DMS 273 (cell line): ENCODE results near the gene TAF10.

Experiments used
- DNase-seq: peaks from one replicate; lab custom pipeline; 2025; ENCODE audit not compliant: unreplicated experiment; lab: John Stamatoyannopoulos, UW

Gene TAF10

DNA sequence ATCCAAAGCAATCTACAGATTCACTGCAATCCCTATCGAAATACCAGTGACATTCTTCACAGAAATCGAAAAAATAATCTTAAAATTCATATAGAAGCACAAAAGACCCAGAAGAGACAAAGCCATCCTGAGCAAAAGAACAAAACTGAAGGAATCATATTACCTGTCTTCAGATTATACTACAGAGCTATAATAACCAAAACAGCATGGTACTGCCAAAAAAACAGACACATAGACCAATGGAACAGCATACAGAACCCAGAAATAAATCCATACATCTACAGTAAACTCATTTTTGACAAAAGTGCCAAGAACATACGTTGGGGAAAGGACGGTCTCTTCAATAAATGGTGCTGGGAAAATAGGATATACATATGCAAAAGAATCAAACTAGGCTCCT lies 27.5 kb downstream of the TAF10 start:
- no peak for DNase-seq

DNA sequence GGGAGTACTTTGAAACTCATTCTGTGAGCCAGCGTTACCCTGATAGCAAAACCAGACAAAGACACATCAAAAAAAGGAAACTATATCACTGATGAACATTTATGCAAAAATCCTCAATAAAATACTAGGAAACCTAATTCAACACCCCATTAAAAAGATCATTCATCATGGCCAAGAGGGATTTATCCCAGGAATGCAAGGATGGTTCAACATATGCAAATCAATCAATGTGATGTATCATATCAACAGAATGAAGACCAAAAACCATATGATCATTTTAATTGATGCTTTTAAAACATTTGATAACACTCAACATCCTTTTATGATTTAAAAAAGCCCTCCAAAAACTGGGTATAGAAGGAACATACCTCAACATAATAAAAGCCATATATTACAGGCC lies 28.4 kb downstream of the TAF10 start:
- DNase-seq: no peak

DNA sequence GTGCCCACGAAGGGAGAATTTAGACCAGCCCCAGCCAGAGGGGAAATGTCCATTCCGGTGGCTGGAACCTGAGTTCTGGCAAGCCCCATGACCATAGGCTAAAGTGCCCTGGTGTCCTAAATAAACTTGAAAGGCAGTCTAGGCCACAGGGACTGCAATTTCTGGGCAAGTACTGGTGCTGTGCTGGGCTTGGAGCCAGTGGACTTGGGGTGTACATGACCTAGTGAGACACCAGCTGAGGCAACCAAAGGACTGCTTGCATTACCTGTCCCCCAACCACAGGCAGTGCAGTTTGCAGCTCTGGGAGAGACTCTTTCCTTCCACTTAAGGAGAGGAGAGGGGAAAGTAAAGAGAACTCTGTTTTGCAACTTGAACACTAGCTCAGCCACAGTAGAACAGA lies 32.3 kb downstream of the TAF10 start:
- no peak for DNase-seq

DNA sequence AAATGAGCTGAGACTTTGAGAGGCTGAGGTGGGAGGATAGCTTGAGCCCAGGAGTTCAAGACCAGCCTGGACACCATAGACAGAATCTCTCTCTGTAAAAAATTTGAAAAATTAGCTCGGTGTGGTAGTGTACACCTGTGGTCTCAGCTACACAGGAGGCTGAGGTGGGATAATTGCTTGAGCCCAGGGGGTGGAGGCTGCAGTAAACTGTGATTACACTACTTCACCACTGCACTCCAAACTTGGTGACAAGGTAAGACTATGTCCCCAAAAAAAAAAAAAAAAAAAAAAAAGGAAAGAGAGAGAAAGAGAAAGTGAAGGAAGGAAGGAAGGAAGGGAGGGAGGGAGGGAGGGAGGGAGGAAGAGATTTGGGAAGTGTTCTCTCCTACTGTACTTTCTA lies 33.9 kb downstream of the TAF10 start:
- no peak for DNase-seq

DNA sequence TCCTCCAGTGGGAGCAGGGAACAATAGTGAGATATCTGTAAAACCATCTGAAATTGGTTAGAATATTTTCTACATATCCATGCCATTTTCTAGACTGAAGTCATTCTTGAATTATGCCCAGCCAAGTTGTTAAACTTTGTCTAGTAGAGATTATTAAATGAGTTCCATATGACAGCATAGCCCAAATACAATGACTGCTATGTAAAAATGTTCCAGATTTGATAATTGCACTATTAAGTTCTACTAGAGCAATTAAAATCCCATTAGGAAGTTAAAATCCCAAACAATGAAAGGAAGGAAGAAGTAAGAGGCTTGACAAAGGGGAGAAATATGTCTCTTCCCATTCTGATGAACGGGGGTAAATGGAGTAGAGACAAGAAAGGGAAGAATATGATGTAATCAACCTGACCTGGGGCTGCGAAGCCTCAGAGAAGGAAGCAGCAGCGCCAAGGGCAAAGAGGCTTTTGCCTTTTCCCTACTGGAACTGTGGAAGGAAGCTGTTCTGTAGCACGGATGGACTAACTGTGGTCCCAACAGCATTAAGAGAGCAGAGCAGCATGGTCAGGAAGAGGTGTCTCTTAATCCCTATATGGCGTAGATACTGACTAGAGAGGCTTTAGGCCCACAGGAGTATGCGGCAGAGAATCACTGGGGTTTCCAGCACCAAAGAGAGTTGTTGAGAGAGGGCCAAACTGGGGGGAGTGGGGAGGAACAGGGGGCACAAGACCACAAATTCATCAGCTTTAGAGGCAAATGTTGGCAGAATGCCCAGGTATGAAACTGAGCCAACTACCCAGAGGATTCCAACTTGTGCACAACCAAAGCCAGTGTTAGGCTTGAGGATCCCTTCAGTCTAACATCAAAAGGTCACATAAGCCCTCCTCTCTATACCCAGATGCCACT lies 35.3 kb downstream of the TAF10 start:
- DNase-seq: peak; percentile 74

DNA sequence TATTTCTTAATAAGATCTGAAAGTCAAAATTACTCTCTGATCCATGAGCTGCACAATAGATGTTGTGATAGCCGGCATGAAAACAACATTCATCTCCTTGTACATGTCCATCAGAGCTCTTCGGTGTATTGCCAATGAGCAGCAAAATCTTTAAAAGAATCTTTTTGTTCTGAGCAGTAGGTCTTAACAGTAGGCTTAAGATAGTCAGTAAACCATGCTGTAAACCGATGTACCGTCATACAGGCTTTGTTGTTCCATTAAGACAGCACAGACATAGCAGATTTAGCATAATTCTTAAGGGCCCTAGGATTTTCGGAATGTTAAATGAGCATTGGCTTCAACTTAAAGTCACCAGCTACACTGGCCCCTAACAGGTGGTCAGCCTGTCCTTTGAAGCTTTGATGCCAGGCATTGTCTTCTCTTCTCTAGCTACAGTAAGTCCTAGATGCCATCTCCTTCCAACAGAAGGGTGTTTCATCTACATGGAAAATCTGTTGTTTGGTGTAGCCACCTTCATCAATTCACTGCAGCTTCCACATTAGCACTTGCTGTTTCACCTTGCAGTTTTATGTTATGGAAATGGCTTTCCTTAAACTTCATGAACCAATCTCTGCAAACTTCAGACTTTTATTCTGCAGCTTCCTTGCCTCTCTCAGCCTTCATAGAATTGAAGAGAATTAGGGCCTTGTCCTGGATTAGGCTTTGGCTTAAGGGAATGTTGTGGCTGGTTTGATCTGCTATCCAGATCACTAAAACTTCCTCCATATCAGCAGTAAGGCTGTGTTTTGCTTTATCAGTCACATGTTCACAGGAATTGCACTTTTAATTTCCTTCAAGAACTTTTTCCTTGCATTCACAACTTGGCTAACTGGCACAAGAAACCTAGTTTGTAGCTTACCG lies 37.0 kb downstream of the TAF10 start:
- no peak for DNase-seq

DNA sequence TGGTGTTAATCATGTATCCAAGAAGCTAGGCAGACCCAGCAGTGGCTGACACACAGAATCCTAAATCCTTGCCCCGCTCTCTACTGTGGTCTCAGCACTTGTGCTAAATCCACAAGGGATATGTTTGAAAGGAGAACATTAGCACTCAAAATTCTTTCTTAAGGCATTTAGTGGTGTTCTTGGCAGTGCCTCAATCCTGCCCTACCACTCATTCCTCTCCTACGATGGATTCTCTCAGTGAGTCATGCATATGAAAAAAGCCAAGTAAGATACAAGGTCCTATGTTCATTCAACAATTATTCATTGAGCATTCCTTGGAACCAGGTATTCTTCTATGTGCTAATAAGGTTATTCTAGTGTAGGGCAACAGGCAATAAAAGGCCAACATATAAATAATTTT lies 39.8 kb downstream of the TAF10 start:
- DNase-seq: no peak

DNA sequence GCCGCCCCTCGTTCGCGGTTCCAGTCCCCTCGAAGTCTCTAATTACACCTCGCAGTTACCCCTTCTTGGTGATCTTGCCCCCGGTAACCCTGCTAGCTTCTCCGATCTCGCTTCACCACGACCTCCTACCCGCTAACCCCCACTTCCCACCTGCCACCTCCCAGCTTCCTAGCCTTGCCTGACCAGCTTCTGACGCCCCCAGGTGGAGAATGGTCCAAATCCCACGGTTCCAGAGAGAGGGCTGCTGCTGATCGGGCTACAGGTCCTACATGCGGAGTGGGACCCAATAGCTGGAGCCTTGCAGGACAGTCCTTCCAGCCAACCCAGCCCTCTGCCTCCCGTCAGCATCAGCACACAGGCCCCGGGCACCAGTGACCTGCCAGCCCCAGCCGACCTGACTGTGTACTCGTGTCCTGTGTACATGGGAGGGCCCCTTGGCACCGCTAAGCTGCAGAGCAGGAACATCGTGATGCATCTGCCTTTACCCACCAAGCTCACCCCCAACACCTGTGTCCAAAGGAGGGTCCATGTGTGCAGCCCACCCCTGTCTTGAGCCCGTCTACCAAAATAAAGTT lies 40.5 kb downstream of the TAF10 start:
- no peak for DNase-seq

DNA sequence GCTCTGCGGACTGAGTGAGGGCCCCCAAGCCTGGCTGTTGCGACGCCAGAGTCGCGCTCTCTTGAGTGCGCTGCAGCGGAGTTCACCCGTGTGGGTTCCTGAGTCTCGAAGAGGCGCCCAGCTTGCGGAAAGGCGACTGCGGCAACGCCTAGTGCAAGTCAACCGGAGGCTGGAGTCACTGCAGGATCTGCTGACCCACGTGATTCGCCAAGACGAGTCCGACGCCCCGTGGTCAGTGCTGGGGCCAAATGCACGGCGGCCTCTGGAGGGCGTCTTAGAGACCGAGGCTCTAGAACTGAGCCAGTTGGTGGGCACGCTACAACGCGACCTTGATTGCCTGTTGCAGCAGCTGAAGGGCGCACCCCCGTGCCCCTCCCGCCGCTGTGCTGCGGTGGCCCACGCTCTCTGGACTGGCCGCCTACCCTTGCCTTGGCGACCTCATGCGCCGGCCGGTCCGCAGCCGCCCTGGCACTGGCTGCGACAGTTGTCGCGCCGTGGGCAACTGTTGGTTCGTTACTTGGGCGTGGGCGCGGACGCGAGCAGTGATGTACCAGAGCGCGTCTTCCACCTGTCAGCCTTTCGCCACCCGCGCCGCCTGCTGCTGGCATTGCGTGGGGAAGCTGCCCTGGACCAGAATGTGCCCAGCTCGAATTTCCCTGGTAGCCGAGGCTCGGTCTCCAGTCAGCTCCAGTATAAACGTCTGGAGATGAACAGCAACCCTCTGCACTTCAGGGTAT lies 41.2 kb downstream of the TAF10 start:
- DNase-seq: no peak

DNA sequence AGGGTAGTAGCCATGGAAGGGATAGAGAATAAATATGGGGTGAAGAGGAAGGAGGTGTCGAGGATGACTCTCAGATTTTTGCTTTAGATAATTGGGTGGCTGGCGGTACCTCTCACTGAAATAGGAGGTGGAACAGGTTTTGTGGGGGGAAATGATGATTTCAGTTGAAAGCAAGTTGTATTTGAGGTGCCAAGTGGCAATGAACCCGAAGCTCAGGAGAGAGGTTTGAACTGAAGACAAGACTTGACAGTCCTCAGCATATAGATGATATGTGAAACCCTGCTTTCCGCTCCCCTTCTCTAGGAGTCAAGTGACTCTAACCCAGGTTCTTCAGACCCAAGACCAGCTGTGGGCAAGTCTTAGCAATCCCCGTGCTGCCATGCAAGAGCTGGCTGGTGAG lies 42.3 kb downstream of the TAF10 start:
- DNase-seq: no peak

DNA sequence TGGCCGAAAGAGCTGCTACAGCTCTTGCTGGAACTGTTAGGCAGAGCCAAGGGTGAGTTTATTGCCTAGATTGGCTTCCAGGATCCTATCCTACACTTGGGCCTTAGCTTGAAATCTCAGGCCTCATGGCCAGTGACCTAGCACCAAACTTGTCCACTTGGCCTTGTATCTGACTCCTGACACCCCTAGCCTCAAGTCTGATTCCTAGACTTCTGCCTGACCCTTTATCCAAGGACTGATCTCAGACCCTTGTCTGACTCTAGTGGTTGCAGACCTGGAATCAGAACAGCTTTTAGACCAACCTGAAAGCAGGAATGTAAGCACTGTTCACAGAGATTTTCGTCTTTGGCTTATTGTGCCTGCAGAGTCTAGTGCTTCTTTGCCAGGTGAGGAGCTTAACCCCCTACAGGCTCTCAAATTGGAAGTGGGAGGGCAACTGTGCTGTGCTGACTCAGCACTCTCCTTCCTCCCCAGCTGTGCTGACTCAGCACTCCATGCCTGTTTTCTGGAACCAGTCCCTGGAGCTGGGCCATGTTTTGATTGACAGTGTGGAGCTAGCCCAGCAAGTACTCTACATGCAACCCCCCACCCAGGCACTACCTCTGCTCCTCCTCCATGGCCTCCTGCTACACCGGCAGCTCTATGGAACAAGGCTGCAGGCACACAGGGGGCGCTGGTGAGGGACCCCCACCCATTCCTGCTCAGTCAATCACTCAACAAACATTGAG lies 43.7 kb downstream of the TAF10 start:
- peak; percentile 90 for DNase-seq

DNA sequence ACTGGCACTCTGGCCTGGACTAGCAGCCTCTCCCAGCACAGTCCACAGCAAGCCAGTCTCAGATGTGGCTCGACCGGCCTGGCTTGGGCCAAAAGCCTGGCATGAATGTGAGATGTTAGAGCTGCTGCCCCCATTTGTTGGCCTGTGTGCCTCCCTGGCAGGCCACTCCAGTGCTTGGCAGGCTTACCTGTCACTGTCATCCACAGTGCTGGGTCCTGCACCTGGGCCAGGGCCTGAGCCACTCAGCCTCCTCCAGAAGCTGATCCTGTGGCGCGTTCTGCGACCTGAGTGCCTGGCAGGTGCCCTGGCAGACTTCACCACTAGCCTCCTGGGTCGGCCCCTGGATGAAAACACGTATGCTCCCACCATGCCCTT lies 44.7 kb downstream of the TAF10 start:
- no peak for DNase-seq

DNA sequence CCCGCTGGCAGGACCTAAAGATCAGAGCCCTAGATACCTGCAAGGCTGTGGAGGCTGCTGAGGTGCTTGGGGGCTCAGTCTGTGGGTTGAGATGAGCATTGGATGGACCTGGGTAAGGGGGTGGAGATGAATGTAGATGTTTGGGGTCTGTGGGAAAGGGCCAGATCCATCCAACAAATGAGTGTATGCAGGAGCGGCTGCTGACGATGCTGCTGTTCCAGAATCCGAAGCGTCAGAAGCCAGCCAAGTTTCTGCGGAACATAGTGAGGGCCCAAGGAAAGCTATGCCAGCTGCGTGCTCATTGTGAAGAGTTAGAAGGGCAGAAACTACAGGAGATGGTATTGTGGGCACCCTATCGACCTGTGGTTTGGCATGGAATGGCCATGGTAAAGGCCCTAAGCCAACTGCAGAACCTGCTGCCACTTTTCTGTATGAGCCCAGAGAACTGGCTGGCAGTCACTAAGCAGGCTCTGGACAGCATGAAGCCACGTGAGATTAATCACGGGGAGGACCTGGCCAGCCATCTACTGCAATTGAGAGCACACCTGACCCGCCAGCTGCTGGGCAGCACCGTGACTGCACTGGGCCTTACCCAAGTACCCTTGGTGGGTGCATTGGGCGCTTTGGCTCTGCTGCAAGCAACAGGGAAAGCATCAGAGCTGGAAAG lies 45.2 kb downstream of the TAF10 start:
- no peak for DNase-seq

DNA sequence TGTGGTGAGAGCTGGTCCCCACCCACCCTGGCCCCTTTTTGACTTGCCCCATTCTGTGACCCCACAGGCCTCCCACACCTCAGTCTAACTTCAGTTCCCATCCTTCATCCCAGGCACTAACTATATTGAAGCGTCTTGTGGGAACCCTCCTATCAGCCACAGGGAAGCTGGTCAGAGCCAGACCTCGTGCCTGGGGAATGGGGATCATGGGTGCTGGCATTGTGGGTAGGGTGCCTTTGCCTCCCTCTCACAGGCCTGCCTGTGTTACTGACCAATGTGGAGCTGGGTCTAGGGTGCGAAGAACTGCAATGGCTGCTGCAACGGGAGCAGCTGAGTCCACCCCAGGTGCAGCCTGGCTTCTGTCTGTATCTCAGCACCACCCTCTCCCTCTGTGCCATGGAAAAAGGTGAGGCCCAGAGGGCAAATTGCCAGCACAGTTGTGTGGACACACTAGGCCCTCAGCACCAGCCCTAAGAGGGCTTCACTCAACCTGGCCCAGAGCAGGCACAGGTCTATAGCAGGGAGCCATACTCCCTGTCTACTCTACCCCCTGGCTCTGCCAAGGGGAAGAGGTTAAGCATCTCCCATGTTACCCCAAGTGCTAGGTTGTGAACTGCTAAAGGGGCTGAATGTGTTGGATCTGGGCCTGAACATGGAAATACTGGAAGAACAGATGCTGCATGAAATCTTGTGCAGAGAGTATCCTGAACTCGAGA lies 45.9 kb downstream of the TAF10 start:
- no peak for DNase-seq

DNA sequence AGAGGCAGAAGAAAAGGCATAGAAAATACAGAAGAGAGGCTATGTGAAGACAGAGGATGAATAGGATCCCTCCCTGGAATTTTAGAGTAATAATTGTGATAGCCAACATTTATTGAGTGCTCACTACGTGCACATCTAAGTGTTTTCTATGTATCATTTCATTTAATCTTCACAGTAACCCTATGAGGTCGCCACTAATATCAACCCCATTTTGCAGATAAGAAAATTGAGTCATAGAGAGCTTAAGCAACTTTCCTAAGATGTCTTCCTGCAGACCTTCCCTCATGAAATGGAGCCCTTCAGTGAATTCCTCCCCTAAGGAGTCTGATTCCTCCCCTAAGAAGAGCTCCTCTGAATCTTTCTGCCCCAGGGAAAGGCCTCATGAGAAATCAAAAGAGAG lies 46.7 kb downstream of the TAF10 start:
- no peak for DNase-seq

DNA sequence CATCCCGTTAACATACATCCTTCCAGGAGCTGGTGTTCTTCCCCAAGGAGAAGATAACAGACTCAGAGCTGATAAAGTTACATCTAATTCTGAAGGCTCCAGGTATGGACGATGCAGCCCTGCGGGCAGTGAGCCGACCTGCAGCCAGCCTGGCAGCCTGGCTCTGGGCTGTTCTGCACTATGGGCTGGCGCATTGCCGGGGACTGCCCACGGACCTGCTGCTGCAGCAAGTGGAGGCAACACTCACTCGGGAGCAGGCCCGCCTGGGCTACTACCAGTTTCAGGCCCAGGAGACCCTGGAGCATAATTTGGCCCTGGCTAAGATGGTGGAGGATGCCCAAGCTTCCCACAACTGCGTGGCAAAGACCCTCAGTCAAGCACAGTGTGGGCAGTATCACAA lies 48.3 kb downstream of the TAF10 start:
- no peak for DNase-seq

DNA sequence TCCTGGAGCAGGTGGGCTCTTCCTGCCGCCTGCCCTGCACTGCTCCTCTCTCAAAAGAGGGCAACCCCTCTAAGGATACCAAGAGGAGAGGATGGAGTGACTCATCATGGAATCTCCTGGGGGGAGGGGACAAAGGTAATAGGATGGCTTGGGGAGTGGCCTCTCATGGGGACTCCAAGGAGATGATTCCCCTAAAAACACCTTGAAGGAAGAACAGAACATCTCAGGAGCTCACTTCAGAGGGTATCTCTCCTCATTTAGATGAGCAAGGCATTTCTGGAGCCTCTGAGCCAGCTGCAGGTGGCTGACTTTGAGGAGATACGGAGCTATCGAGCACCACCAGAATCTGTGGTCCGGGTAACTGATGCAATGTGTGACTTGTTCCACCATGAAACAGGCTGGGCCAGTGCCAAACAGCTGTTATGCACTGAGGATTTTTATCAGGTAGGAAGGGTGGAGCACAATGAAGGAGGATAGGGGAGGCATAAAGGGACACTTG lies 48.8 kb downstream of the TAF10 start:
- DNase-seq: peak; percentile 5

DNA sequence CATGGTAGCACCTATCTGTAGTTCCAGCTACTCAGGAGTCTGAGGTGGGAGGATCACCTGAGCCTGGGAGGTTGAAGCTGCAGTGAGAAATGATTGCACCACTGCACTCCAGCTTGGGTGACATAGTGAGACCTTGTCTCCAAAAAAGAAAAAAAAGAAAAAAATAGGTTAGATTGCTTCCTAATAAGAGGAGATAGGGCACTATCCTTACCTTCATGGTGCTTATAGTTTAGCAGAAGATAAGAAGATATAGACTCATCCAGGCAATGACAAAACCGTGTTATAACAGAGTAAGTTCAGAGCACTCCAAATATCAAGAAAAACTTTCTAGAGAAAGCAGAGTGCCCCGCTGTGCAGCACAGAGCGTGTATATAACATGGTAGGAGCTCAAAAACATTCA lies 50.7 kb downstream of the TAF10 start:
- no peak for DNase-seq
